ENCODE measurements around the gene YWHAH. TPM values are rescaled to one million over a fixed set of nuclear protein-coding genes. Genes with fewer than 3 reads are reported as not detected.

The YWHAH gene
- total RNA-seq, 4 donors from 2014 or later = 58.8 to 76.9 (median 75.2) TPM

DNA sequence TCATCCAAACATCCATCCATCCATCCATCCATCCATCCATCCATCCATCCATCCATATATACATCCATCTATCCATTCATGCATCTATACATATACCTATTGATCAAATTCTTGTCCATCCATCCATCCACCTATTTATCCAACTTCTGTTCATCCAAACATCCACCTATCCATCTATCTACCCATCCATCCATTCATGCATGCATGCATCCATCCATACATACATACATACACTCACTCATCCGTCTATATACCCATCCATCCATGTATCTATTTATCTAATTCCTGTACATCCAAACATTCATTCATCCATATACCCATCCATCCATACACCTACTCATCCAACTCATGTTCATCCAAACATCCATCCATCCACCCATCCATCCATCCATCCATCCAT lies 19.3 kb upstream of the YWHAH start:
- no peak for TF ChIP-seq POLR2A (IDR thresholded peaks at IDR 0.05)
- TF ChIP-seq, protein P1, sequence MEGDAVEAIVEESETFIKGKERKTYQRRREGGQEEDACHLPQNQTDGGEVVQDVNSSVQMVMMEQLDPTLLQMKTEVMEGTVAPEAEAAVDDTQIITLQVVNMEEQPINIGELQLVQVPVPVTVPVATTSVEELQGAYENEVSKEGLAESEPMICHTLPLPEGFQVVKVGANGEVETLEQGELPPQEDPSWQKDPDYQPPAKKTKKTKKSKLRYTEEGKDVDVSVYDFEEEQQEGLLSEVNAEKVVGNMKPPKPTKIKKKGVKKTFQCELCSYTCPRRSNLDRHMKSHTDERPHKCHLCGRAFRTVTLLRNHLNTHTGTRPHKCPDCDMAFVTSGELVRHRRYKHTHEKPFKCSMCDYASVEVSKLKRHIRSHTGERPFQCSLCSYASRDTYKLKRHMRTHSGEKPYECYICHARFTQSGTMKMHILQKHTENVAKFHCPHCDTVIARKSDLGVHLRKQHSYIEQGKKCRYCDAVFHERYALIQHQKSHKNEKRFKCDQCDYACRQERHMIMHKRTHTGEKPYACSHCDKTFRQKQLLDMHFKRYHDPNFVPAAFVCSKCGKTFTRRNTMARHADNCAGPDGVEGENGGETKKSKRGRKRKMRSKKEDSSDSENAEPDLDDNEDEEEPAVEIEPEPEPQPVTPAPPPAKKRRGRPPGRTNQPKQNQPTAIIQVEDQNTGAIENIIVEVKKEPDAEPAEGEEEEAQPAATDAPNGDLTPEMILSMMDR (IDR thresholded peaks at IDR 0.05) = no peak
- Histone ChIP-seq H3K27ac (no peak overlapping the region), H3K36me3 (no peaks in the 10 kb centered on the region), H3K9me3 (no peaks in the 10 kb centered on the region), H3K4me1 (no peaks in the 10 kb centered on the region), H3K27me3 (no peaks in the 10 kb centered on the region), H3K4me3 (no peak overlapping the region)
- no peak for DNase-seq

DNA sequence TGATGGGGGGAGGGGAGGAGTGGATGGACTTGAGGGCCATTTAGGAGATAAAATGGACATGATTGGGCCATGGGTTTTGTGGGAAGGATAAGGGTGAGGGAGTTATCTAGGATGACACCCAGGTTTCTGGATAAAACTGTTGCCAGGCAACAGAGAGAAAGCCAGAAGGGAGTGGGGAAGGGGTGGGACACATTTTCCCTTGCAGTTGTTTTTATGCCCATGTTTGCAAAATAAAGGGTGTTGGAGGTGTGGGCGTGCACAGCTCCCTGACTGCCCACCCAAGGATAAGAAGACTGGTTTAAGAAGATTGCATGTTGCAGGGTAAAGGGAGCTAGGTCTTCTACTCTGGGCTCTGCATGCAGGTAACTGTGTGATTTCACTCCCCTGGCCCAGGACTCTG lies 18.3 kb upstream of the YWHAH start:
- Histone ChIP-seq H3K4me1 (no peaks in the 10 kb centered on the region), H3K27me3 (no peaks in the 10 kb centered on the region), H3K27ac (no peak overlapping the region), H3K9me3 (no peaks in the 10 kb centered on the region), H3K36me3 (no peaks in the 10 kb centered on the region), H3K4me3 (no peak overlapping the region)
- no peak for DNase-seq
- no peak for TF ChIP-seq POLR2A (IDR thresholded peaks at IDR 0.05)
- TF ChIP-seq, protein P1 (IDR thresholded peaks at IDR 0.05) = no peak

DNA sequence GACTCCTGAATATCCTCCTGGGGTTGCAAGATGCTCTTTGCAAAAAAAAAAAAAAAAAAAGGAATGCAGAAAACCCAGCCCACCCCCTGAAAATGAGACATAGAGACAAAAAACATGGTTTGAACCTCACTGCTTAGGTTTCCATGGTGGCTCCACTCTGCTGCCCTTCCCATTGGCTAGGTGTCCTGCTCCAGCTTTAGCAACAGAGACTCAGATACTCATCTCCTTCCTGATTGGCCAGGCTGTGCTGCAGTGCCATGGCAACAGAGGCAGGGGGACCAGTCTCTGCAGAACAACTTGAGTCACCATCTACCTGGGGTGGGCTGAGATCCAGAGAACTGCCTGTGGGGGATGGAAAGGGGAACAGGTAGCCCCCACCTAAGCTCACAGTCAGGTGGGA lies 17.4 kb upstream of the YWHAH start:
- no peak overlapping the region for H3K4me3 ChIP-seq
- no peaks in the 10 kb centered on the region for H3K9me3 ChIP-seq
- DNase-seq = no peak
- H3K27me3 ChIP-seq = no peaks in the 10 kb centered on the region
- TF ChIP-seq, protein P1 (IDR thresholded peaks at IDR 0.05) = no peak
- no peak for TF ChIP-seq POLR2A (IDR thresholded peaks at IDR 0.05)
- H3K27ac ChIP-seq = no peak overlapping the region
- H3K4me1 ChIP-seq = no peaks in the 10 kb centered on the region
- H3K36me3 ChIP-seq = no peaks in the 10 kb centered on the region

DNA sequence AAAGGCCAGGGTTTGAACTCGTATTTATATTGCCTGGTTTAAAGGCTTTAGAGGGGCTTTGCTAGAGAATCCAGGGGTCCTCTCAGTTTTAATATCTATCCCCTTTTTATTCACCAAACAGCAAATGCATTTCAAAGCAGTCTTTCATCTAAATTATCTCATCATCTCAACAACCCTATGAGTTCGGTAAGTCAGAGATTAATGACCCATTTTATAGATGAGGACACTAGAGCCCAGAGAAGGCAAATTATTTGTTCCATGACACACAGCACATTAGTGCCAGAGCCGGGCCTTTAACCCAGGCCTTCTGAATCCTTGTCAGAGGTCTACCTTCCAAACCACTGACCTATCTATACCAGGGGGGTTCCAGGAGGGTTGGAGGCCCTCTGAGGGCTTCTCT lies 16.8 kb upstream of the YWHAH start:
- no peak for DNase-seq
- Histone ChIP-seq H3K9me3 (no peaks in the 10 kb centered on the region), H3K27me3 (no peaks in the 10 kb centered on the region), H3K36me3 (no peaks in the 10 kb centered on the region), H3K27ac (no peak overlapping the region), H3K4me1 (no peaks in the 10 kb centered on the region), H3K4me3 (no peak overlapping the region)
- no peak for TF ChIP-seq POLR2A (IDR thresholded peaks at IDR 0.05)
- TF ChIP-seq, protein P1 (IDR thresholded peaks at IDR 0.05) = no peak

DNA sequence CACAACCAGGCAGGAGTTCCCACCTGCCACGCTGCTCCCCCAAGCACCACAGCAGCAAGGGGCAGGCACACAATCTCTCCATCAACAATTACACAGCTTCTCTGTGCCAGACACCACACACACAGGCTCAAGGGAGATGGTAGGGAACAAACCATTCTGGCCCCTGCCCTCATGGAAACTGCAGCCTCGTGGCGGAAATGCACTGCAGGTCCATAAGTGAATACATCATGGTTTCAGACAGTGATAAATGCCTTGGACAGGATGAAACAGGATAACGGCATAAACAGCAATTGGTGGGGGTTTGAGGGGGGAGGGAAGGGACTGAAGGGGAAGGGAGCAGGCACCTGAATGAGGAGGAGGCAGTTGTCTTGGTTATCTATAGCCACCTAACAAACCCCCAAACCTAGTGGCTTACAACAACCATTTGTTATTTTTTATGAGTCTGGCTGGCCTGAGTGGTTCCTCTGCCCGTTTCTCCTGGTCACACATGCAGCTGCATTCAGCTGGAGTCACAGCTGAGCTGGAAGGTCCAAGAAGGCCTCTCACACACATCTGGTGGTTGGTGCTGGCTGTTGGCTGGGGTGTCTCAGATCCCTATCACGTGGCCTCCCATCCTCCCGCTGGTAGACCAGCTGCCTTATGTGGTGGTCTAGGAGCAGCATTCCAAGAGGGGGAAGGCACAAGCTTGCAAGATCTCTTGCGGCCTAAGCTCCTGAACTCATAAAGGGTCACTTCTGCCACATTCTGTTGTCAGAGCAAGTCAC lies 15.0 kb upstream of the YWHAH start:
- TF ChIP-seq POLR2A (IDR thresholded peaks at IDR 0.05) = no peak
- TF ChIP-seq, protein P1 (IDR thresholded peaks at IDR 0.05) = no peak
- no peaks in the 10 kb centered on the region for H3K36me3 ChIP-seq

More for the DNA sequence above, 15.0 kb upstream of the YWHAH start:
- H3K9me3 ChIP-seq = no peaks in the 10 kb centered on the region
- DNase-seq = no peak
- H3K4me1 ChIP-seq = no peaks in the 10 kb centered on the region
- H3K27me3 ChIP-seq = no peaks in the 10 kb centered on the region
- H3K4me3 ChIP-seq = no peak overlapping the region
- no peak overlapping the region for H3K27ac ChIP-seq

Data from Peyer's patch (tissue), 4 donors.